ENCODE data around the gene RYR1.

The RYR1 gene

DNA sequence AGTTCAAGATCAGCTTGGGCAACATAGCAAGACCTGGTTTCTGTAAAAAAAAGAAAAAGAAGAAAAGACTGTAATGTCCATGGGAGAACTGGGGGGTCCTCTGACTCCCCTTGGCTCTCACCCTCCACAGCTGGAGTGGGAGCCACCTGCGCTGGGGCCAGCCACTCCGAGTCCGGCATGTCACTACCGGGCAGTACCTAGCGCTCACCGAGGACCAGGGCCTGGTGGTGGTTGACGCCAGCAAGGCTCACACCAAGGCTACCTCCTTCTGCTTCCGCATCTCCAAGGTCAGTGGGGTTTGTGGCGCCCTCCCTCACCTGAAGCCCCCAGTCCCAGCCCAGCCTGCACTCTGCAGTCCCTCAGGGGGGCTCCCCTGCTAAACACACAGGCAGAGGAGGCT, 14.7 kb downstream of the RYR1 start:
- DNase-seq: no peak
- Histone ChIP-seq H3K27ac (no peak overlapping the region), H3K4me3 (ENCODE audit: low read depth, low read length) (no peak overlapping the region), H3K36me3 (replicated peaks) (no peaks in the 10 kb centered on the region), H3K27me3 (replicated peaks) (no peaks in the 10 kb centered on the region)
- in situ Hi-C loops (cut with HindIII; ENCODE audit: low pct_ligation_motif_present, low sequenced_read_pairs): no loop called here
- TF ChIP-seq CTCF (IDR thresholded peaks at IDR 0.05; ENCODE audit: low read depth, low read length, missing control alignments): no peak

DNA sequence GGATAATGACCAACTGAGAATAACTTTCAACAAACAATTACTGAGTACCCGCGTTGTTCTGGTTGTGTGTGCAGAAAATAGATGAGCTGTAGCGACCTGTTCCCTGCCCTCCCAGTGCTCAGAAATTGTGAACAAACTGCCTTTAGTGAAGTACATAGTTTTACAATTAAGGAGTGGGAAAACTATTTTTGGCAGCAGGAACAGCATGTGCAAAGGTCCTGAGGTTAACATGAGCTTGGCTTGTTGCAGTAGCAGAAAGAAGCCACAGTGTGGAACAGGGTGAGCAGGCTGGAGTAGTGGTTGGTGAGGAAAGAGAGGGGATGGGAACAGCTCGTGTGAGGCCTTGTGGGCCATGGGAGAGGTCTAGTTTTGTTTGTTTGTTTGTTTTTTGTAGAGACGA, 16.0 kb downstream of the RYR1 start:
- Histone ChIP-seq H3K27me3 (replicated peaks) (no peaks in the 10 kb centered on the region), H3K4me3 (ENCODE audit: low read depth, low read length) (no peak overlapping the region), H3K36me3 (replicated peaks) (no peaks in the 10 kb centered on the region), H3K27ac (no peak overlapping the region)
- TF ChIP-seq CTCF (IDR thresholded peaks at IDR 0.05; ENCODE audit: low read depth, low read length, missing control alignments): no peak
- DNase-seq: no peak
- in situ Hi-C loops (cut with HindIII; ENCODE audit: low pct_ligation_motif_present, low sequenced_read_pairs): no loop called here

- Histone ChIP-seq H3K4me3 (ENCODE audit: low read depth, low read length) (no peak overlapping the region), H3K27ac (no peak overlapping the region), H3K27me3 (replicated peaks) (no peaks in the 10 kb centered on the region), H3K36me3 (replicated peaks) (no peaks in the 10 kb centered on the region)
- DNase-seq: no peak
- in situ Hi-C loops (cut with HindIII; ENCODE audit: low pct_ligation_motif_present, low sequenced_read_pairs): no loop called here
- TF ChIP-seq CTCF (IDR thresholded peaks at IDR 0.05; ENCODE audit: low read depth, low read length, missing control alignments): no peak
Measured at GRCh38 chr19:38451036-38451435, 17.5 kb downstream of the RYR1 start.

- Histone ChIP-seq H3K36me3 (replicated peaks) (no peaks in the 10 kb centered on the region), H3K27ac (no peak overlapping the region), H3K4me3 (ENCODE audit: low read depth, low read length) (no peak overlapping the region), H3K27me3 (replicated peaks) (no peaks in the 10 kb centered on the region)
- TF ChIP-seq CTCF (IDR thresholded peaks at IDR 0.05; ENCODE audit: low read depth, low read length, missing control alignments): no peak
- in situ Hi-C loops (cut with HindIII; ENCODE audit: low pct_ligation_motif_present, low sequenced_read_pairs): no loop called here
- no peak for DNase-seq
Measured at GRCh38 chr19:38451629-38452028, 18.1 kb downstream of the RYR1 start.

DNA sequence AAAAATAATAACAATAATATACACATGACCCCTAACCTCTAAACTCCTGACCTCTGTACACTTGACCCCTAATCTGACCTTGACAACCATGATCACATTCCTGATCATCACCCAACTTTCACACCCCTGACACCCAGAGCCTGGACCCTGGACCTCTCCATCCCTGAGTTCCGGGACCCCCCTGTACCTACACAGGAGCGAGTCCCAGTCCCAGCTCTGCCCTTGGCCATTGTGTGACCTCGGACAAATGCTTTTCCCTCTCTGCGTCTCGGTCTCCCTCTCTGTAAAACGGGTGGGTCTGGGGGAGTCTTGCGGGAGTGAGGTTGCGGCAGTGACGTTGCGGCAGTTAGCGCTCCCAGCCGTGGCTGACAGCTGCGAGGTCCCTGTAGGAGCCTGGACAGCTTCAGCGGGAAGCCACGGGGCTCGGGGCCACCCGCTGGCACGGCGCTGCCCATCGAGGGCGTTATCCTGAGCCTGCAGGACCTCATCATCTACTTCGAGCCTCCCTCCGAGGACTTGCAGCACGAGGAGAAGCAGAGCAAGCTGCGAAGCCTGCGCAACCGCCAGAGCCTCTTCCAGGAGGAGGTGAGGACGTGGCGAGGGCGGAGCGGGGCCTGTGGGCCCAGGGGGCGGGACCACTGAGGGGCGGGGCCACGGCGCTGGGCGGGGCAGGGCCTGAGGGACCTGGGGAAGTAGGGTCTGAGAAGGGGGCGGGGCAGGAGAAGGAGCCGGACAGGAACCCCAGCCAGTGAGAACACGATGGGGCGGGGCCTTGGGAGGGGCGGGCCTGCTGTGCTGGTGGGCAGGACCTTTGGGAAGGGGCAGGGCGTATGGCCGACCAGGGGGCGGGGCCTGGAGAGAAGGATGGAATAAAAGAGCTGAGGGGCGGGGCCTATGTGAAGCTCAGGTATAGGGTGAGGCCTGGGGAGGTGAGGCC, 19.2 kb downstream of the RYR1 start:
- no peak for DNase-seq
- no peak overlapping the region for H3K4me3 ChIP-seq (ENCODE audit: low read depth, low read length)
- no peaks in the 10 kb centered on the region for H3K36me3 ChIP-seq (replicated peaks)
- no peak for TF ChIP-seq CTCF (IDR thresholded peaks at IDR 0.05; ENCODE audit: low read depth, low read length, missing control alignments)
- H3K27me3 ChIP-seq (replicated peaks): no peaks in the 10 kb centered on the region
- H3K27ac ChIP-seq: no peak overlapping the region
- in situ Hi-C loops (cut with HindIII; ENCODE audit: low pct_ligation_motif_present, low sequenced_read_pairs): no loop called here

Measured in brain microvascular endothelial cell (primary cell).